Stimulated activated CD4-positive, alpha-beta T cell treated with anti-CD3 and anti-CD28 coated beads, Interleukin-2, amount 100 ng/mL, for 24 hours (primary cell): ENCODE data around the gene TRIM7.
"Not testable (repeated sequence)": the region's sequence is repeated elsewhere in the genome, so short reads cannot be mapped to it uniquely, and the experiment has no call there.

Experiments
- DNase-seq, 2 donors: peaks; one replicate each; pipeline ENCODE4 v3.0.0-alpha.2; 2020

TRIM7 gene

DNA sequence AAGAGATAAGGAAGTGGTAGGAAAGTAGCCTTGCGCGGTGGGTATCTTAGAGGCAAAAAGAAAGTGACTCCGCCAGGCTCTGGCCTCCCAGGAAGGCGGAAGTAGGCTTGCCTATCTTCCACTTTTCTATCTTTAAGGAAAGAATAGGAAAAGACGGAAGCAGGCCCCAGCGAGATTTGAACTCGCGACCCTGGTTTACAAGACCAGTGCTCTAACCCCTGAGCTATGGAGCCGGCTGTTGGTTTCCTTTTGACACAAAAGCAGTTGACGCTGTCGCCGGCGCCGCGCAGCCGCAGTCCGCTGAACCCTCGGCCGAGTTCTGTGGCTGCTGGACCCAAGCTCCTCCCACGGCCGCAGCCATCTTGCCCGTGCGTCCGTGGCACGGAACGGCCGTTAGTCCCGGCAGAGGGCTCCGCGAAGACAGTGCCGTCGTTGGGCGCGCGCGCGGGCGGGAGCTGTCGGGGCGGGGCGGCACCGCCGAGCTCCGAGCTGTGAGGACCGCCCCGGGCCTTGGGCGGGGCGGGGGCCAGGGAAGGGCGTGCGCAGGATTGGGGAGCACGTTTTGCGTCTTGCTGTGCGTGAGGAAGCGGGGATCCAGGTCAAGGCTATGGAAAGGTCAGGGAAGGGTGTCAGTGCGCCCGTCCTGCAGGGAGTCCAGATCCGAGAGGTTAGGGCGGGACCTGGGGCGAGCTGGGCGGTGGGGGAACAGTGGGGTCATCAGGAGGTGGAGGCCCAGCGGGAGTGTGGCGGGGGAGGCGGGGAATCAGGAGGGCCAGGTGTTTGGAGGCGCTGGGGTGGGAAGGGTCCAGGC, 13.3 kb downstream of the TRIM7 start:
- peak; percentile 94 to 96 for DNase-seq

DNA sequence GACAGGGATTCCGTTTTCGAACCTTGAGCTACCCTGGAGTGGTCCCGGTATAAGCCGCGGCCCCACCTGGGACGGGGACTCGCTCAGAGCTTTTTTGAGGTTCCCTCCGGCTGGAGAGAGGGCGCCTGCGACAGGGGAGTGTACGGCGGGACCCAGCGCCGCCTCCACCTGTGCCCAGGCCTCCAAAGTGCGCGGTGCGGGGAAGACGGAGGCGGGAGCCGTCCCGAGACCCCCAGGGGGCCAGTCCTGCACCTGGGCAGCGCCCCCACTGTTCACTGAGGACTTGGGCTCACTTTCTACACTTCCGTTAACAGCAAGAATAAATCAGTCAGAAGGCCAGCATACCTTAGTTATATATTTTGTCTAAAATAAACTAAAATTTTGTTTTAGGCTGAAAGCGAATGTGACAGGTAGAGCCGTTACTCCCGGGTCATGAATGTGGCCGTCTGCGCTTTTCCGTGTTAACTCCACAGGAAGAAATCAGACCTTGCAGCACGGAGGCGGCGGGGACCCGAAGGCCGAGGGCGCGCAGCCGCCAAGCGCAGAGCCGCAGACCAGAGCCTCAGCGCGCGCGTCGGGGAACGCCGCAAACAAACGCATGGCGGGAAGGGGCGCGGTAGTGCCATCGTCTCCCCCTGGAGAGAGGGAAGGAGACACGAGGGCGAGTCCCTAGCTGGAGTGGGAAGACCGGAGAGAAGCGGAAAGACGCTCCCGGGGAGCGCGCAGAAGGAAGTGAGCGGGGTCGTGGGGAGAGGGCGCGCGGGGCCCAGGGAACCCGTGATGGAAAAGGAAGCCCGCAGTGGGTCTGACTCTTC, 14.1 kb downstream of the TRIM7 start:
- peak; percentile 62 to 66 for DNase-seq

- peak; percentile 54 to 57 for DNase-seq
Measured at GRCh38 chr5:181189962-181190710, 14.9 kb downstream of the TRIM7 start.

DNA sequence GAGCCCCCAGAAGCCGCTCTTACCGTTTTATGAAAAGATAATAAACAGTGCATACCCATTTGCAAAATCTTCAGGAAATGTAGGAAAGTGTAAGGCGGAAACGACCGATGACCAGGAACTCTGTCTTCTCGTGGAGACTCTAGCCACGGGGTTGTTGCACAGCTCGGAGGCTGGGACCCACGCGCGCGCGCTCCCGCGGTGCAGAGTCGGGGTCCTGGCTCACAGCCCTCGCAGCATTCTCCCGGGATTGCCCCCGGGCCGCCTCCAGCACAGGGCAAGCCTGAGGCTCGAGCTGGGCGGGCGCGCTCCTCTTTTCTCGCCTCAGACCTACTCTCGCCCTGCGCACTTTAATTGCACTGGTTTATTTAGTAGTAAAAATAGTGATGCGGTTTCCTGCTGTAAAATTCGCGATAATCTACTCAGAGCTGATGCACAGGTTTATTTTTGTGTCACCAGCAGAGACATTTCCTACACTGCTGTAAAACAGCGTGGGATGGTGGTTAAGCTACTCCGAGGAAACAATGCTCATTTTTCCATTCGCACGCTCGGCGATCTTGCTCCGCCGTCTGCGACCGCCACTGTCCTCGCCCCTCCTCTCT, 15.5 kb downstream of the TRIM7 start:
- peak; percentile 67 to 69 for DNase-seq

GRCh38 chr5:181188700-181189362, 16.2 kb downstream of the TRIM7 start:
- peak; percentile 83 to 84 for DNase-seq

GRCh38 chr5:181187500-181188213, 17.3 kb downstream of the TRIM7 start:
- peak; percentile 70 to 88 for DNase-seq

- DNase-seq: no peak
Measured at GRCh38 chr5:181186986-181187499, 18.0 kb downstream of the TRIM7 start.

- DNase-seq: no peak
Measured at GRCh38 chr5:181186022-181186421, 19.0 kb downstream of the TRIM7 start.

DNA sequence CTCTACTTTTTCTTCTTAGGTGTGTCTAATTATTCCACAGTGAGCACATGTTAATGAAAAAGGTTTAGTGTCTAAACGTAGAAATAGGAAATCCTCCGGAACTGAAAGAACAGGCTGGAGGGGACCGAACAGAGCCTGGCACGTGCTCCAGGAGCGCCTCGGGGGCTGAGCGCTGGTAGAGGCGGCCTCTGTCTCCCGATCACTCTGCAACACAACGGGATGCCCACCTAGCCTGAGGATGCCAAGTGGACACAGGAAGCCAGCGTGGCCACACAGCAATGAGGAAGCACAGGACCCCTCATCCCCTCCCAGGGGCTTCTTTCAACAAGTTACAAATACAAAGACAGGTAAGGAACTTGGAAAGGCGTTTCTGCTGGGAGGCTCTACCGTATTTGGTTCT, 19.4 kb downstream of the TRIM7 start:
- DNase-seq: no peak

DNA sequence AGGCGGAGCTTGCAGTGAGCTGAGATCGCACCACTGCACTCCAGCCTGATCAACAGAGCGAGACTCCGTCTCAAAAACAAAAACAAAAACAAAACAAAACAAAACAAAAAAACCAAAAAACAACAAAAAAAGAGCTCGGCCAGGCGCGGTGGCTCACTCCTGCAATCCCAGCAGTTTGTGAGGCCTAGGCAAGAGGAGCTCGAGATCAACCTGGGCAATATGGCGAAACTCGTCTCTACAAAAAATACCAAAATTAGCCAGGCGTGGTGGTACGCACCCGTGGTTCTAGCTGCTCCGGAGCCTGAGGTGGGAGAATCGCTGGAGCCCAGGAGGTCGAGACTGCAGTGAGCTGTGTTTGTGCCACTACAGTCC, 20.2 kb downstream of the TRIM7 start:
- no peak for DNase-seq

- DNase-seq: no peak
Measured at GRCh38 chr5:181182651-181183050, 22.3 kb downstream of the TRIM7 start.

DNA sequence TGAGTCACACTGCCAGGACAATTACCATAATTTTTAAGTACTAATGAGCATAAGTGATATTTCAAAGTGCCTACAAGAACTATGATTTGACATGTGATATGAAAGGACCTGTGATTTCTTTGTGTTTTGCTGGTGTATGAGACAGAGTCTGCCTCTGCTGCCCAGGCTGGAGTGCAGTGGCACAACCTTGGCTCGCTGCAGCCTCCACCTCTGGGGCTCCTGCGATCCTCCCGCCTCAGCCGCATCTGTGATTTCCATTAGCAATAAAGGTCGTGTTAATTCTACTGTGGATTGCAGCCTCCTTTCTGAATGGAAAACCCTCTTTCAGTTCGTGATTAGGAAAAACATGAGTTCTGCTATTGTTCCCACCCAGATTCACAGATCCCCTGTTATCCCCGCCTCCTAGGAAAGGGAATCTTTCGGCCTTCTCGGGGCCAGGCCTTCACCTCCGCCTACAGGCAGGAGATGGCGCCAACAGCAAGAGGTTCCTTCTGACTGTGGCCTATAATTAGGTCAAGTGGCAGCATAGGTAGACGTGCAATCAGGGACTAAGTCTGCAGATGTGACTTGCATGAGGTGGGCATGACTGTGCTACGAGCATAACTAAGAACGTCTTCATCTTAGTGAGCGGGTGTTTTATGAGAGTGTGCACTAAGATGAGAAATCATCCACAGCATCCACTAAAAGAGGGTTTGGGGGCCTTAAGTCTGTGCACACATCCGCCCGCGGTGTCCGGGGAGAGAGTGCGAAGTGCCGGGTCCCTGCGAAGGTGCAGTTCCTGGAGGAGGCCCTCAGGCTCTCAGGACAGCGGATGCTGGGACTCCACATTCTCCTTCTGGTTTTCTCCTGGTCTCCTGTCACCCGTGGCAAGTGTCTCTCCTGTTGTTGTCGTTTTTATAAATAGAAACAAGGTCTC, 23.1 kb downstream of the TRIM7 start:
- DNase-seq: peak; percentile 54 to 58

GRCh38 chr5:181177559-181177958, 27.4 kb downstream of the TRIM7 start:
- DNase-seq: not testable (repeated sequence)

DNA sequence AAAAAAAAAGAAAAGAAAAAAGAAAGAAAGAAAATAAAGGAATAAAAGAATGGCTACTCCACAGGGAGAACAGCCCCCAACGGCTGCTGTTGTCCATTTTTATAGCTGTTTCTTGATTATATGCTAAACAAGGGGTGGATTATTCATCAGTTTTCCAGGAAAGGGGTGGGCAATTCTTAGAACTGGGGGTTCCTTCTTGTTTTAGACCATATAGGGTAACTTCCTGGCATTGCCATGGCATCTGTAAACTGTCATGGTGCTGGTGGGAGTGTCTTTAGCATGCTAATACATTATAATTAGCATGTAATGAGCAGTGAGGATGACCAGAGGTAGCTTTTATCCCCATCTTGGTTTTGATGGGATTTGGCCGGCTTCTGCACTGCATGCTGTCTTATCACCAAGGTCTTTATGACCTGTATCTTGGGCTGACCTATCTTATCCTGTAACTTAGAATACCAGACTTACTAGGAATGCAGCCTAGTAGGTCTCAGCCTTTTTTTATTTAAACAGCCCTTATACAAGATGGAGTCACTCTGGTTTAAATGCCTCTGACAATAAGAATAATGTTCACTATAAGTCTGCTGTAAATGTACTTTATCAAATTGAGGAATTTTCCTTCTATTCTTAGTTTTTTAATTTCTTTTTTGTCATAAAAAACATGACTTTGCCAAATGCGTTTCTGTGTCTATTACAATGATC, 28.6 kb downstream of the TRIM7 start:
- DNase-seq: no peak

DNA sequence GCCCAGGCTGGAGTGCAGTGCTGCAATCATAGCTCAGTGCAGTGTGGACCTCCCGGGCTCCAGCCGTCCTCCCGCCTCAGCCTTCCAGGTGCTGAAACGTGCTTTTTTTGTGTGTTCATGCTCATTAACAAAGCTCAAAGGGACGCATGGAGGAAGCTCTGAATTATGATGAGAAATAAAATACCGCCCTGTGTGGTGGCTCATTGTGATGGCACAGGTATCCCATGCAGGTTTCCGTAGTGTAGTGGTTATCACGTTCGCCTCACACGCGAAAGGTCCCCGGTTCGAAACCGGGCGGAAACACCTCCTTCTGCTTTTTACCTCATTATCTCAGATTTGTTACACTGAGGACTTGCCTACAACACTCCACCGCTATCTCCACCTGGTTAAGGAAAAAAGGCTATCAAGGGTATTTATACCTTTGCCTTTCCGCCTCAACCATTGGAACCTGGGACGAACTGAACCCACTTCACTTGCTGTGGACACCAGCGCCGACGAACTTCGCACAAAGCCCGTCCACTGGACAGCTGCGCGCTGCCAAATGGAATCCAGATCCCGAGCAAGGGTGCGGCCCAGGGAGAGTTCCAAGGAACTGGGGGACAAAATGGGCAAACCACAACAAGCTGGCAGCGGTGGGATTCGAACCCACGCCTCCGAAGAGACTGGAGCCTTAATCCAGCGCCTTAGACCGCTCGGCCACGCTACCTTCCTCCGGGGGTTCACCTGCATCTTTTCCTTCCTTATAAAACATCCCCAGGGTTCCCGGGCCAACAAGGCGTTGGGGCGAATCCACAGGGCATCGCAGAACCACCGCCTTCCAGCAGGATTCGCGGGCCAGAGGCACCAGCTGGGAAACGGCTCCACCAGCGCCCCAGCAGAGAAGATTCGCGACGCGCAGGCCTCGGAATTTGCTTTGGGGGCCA, 31.3 kb downstream of the TRIM7 start:
- peak; percentile 75 to 86 for DNase-seq

DNA sequence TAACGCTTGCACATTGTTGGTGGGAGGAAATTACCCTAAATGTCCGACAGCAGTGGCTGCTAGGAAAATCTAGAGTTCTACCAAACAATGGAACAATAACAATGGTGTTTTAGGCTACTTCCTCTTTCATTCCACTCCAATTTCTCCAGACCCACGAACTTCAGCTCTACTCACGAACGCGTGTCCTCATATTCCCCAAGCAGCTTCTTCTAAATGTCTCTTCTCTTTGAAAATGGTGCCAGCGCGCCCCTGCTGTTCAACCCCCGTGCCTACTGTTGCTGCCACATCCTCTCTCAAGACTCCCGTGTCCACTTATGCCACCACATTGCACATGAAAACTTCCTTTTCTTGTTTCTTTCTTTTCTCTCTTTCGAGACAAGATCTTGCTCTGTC, 32.0 kb downstream of the TRIM7 start:
- DNase-seq: no peak

DNA sequence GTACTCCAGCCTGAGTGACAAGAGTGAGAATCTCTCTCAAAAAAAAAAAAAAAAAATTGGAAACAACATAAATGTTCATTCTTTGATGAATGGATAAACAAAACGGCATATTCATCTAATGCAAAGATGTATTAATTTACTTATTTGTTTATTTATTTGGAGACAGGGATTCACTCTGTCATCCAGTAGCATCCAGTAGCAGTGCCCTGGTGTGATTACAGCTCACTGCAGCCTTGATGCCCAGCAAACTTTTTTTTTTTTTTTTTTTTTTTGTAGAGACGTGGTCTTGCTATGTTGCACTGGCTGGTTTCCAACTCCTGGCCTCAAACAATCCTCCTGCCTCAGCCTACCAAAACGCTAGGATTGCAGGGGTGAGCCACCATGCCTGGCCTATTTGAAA, 33.2 kb downstream of the TRIM7 start:
- DNase-seq: no peak

DNA sequence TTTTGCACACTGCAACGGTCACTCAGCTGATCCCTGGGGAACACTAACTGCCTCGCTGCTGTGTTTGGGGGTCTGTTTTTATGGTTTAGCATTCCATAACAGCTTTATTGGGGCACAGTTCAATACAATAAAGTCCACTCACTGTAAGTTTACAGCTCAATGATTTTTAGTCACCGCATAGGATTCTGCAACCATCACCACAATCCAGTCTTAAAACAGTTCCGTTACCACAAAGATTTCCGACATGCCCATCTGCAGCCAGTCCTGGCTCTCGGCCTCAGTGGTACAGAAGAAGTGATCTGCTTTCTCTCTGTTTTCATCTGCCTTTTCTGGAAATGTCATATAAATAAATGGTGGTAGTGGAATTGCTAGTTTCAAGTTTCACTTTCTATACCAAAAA, 34.0 kb downstream of the TRIM7 start:
- DNase-seq: no peak
